ENCODE data around the gene TRIP11.
"Not testable (repeated sequence)": the region's sequence is repeated elsewhere in the genome, so short reads cannot be mapped to it uniquely, and the experiment has no call there.

The TRIP11 gene

GRCh38 chr14:92039719-92040430 is at the start of gene TRIP11:
TSS of gene TRIP11 (minus strand) at chr14:92040059. CDS start at chr14:92039685, 374 bp downstream.
- no peaks in the 10 kb centered on the region for H3K27me3 Mint-ChIP-seq
- H3K36me3 Mint-ChIP-seq: peaks cover 6% of the 10 kb centered on the region
- H3K9me3 Mint-ChIP-seq (ENCODE audit: low read depth): no peaks in the 10 kb centered on the region
- peak within 1 kb of the TSS; percentile 99 for H3K27ac Mint-ChIP-seq
- peaks cover 43% of the 10 kb centered on the region for H3K4me1 Mint-ChIP-seq (ENCODE audit: low read depth)
- peak within 1 kb of the TSS; percentile 94 for H3K4me3 Mint-ChIP-seq

- H3K4me3 Mint-ChIP-seq: no peak overlapping the region
- no peaks in the 10 kb centered on the region for H3K4me1 Mint-ChIP-seq (ENCODE audit: low read depth)
- H3K27me3 Mint-ChIP-seq: no peaks in the 10 kb centered on the region
- peaks cover 13% of the 10 kb centered on the region for H3K36me3 Mint-ChIP-seq
- H3K27ac Mint-ChIP-seq: no peak overlapping the region
- H3K9me3 Mint-ChIP-seq (ENCODE audit: low read depth): no peaks in the 10 kb centered on the region
Observed at GRCh38 chr14:92088494-92088893, 48.6 kb upstream of the TRIP11 start.

GRCh38 chr14:92074555-92074954 is 34.7 kb upstream of the TRIP11 start:
- Mint-ChIP-seq H3K27me3 (no peaks in the 10 kb centered on the region), H3K9me3 (ENCODE audit: low read depth) (no peaks in the 10 kb centered on the region), H3K36me3 (peaks cover 3% of the 10 kb centered on the region), H3K27ac (no peak overlapping the region), H3K4me3 (no peak overlapping the region), H3K4me1 (ENCODE audit: low read depth) (no peaks in the 10 kb centered on the region)

- Mint-ChIP-seq H3K36me3 (no peaks in the 10 kb centered on the region), H3K4me1 (ENCODE audit: low read depth) (no peaks in the 10 kb centered on the region), H3K27me3 (no peaks in the 10 kb centered on the region), H3K27ac (no peak overlapping the region), H3K9me3 (ENCODE audit: low read depth) (no peaks in the 10 kb centered on the region), H3K4me3 (no peak overlapping the region)
Observed at GRCh38 chr14:92058006-92058917, 18.4 kb upstream of the TRIP11 start.

- Mint-ChIP-seq H3K27ac (no peak overlapping the region), H3K4me1 (ENCODE audit: low read depth) (no peaks in the 10 kb centered on the region), H3K36me3 (peaks cover 22% of the 10 kb centered on the region), H3K9me3 (ENCODE audit: low read depth) (no peaks in the 10 kb centered on the region), H3K4me3 (no peak overlapping the region), H3K27me3 (no peaks in the 10 kb centered on the region)
Observed at GRCh38 chr14:92049781-92050180, 9.9 kb upstream of the TRIP11 start.

- H3K4me3 Mint-ChIP-seq; H3K9me3 Mint-ChIP-seq (ENCODE audit: low read depth); H3K27ac Mint-ChIP-seq; H3K27me3 Mint-ChIP-seq; H3K4me1 Mint-ChIP-seq (ENCODE audit: low read depth): not testable (repeated sequence)
- H3K36me3 Mint-ChIP-seq: peaks cover 22% of the 10 kb centered on the region
Observed at GRCh38 chr14:92049221-92049620, 9.4 kb upstream of the TRIP11 start.

- not testable (repeated sequence) for H3K4me1 Mint-ChIP-seq (ENCODE audit: low read depth); H3K27me3 Mint-ChIP-seq; H3K4me3 Mint-ChIP-seq; H3K9me3 Mint-ChIP-seq (ENCODE audit: low read depth); H3K27ac Mint-ChIP-seq
- peaks cover 22% of the 10 kb centered on the region for H3K36me3 Mint-ChIP-seq
Observed at GRCh38 chr14:92045904-92046303, 6.0 kb upstream of the TRIP11 start.

GRCh38 chr14:92041766-92042165 is 1.9 kb upstream of the TRIP11 start:
- H3K4me3 Mint-ChIP-seq; H3K27me3 Mint-ChIP-seq; H3K36me3 Mint-ChIP-seq; H3K9me3 Mint-ChIP-seq (ENCODE audit: low read depth): not testable (repeated sequence)
- H3K4me1 Mint-ChIP-seq (ENCODE audit: low read depth): peaks cover 30% of the 10 kb centered on the region
- H3K27ac Mint-ChIP-seq: peak overlapping the region; percentile 37

GRCh38 chr14:92041203-92041602 is 1.3 kb upstream of the TRIP11 start:
- Mint-ChIP-seq H3K36me3 (peaks cover 6% of the 10 kb centered on the region), H3K4me1 (ENCODE audit: low read depth) (peaks cover 36% of the 10 kb centered on the region), H3K4me3 (peak overlapping the region; percentile 94), H3K27ac (peak overlapping the region; percentile 37), H3K9me3 (ENCODE audit: low read depth) (no peaks in the 10 kb centered on the region), H3K27me3 (no peaks in the 10 kb centered on the region)

- H3K27ac Mint-ChIP-seq: peak overlapping the region; percentile 99
- peak overlapping the region; percentile 94 for H3K4me3 Mint-ChIP-seq
- H3K4me1 Mint-ChIP-seq (ENCODE audit: low read depth): peaks cover 41% of the 10 kb centered on the region
- H3K9me3 Mint-ChIP-seq (ENCODE audit: low read depth): no peaks in the 10 kb centered on the region
- H3K36me3 Mint-ChIP-seq: peaks cover 6% of the 10 kb centered on the region
- no peaks in the 10 kb centered on the region for H3K27me3 Mint-ChIP-seq
Observed at GRCh38 chr14:92040431-92041051, 682 bp upstream of the TRIP11 start.

GRCh38 chr14:92039063-92039718 is 668 bp downstream of the TRIP11 start:
- peaks cover 6% of the 10 kb centered on the region for H3K36me3 Mint-ChIP-seq
- no peaks in the 10 kb centered on the region for H3K27me3 Mint-ChIP-seq
- H3K4me3 Mint-ChIP-seq: peak overlapping the region; percentile 94
- peak overlapping the region; percentile 99 for H3K27ac Mint-ChIP-seq
- H3K9me3 Mint-ChIP-seq (ENCODE audit: low read depth): no peaks in the 10 kb centered on the region
- H3K4me1 Mint-ChIP-seq (ENCODE audit: low read depth): peaks cover 50% of the 10 kb centered on the region

- peak overlapping the region; percentile 75 for H3K27ac Mint-ChIP-seq
- H3K9me3 Mint-ChIP-seq (ENCODE audit: low read depth): no peaks in the 10 kb centered on the region
- peak overlapping the region; percentile 94 for H3K4me3 Mint-ChIP-seq
- H3K4me1 Mint-ChIP-seq (ENCODE audit: low read depth): peaks cover 60% of the 10 kb centered on the region
- H3K27me3 Mint-ChIP-seq: no peaks in the 10 kb centered on the region
- H3K36me3 Mint-ChIP-seq: peaks cover 6% of the 10 kb centered on the region
Observed at GRCh38 chr14:92037989-92038388, 1.9 kb downstream of the TRIP11 start.

- Mint-ChIP-seq H3K27me3 (no peaks in the 10 kb centered on the region), H3K36me3 (peaks cover 6% of the 10 kb centered on the region), H3K27ac (peak overlapping the region; percentile 29), H3K4me1 (ENCODE audit: low read depth) (peaks cover 58% of the 10 kb centered on the region), H3K4me3 (no peak overlapping the region), H3K9me3 (ENCODE audit: low read depth) (no peaks in the 10 kb centered on the region)
Observed at GRCh38 chr14:92035890-92036289, 4.0 kb downstream of the TRIP11 start.

- Mint-ChIP-seq H3K27me3 (no peaks in the 10 kb centered on the region), H3K36me3 (peaks cover 8% of the 10 kb centered on the region), H3K4me3 (no peak overlapping the region), H3K9me3 (ENCODE audit: low read depth) (no peaks in the 10 kb centered on the region), H3K4me1 (ENCODE audit: low read depth) (peaks cover 55% of the 10 kb centered on the region), H3K27ac (peak overlapping the region; percentile 81)
Observed at GRCh38 chr14:92033906-92034687, 5.8 kb downstream of the TRIP11 start.
